GM19468 (cell line): ENCODE results near the gene NRXN3.

Experiments
- ATAC-seq: cut with Tn5 transposase; IDR thresholded peaks from one replicate; pipeline ENCODE4 v1.9.1; 2021; ENCODE audit warnings: mild to moderate bottlenecking, moderate library complexity, moderate number of reproducible peaks; ENCODE audit not compliant: unreplicated experiment; ENCODE audit errors: extremely low read depth

NRXN3 gene

GRCh38 chr14:79144896-79145295 lies 974.7 kb downstream of the NRXN3 start:
- no peak for ATAC-seq

- ATAC-seq: no peak
Observed at GRCh38 chr14:79150226-79150625, 980.1 kb downstream of the NRXN3 start.

- ATAC-seq: no peak
Observed at GRCh38 chr14:79157369-79157768, 987.2 kb downstream of the NRXN3 start.

- ATAC-seq: no peak
Observed at GRCh38 chr14:79161571-79161970, 991.4 kb downstream of the NRXN3 start.

- ATAC-seq: no peak
Observed at GRCh38 chr14:79162833-79163232, 992.7 kb downstream of the NRXN3 start.

GRCh38 chr14:79165471-79166090 lies 995.4 kb downstream of the NRXN3 start:
- no peak for ATAC-seq

- no peak for ATAC-seq
Observed at GRCh38 chr14:79166171-79166570, 996.0 kb downstream of the NRXN3 start.

- ATAC-seq: no peak
Observed at GRCh38 chr14:79167957-79168356, 997.8 kb downstream of the NRXN3 start.

GRCh38 chr14:79175671-79176070 lies 1005.5 kb downstream of the NRXN3 start:
- ATAC-seq: no peak

- ATAC-seq: no peak
Observed at GRCh38 chr14:79177106-79177505, 1006.9 kb downstream of the NRXN3 start.

- no peak for ATAC-seq
Observed at GRCh38 chr14:79178719-79179118, 1008.5 kb downstream of the NRXN3 start.

GRCh38 chr14:79179985-79180384 lies 1009.8 kb downstream of the NRXN3 start:
- ATAC-seq: no peak

- no peak for ATAC-seq
Observed at GRCh38 chr14:79180656-79181055, 1010.5 kb downstream of the NRXN3 start.

GRCh38 chr14:79186523-79186922 lies 1016.4 kb downstream of the NRXN3 start:
- ATAC-seq: no peak

GRCh38 chr14:79193689-79194477 lies 1023.7 kb downstream of the NRXN3 start:
- ATAC-seq: no peak

- no peak for ATAC-seq
Observed at GRCh38 chr14:79196216-79196615, 1026.0 kb downstream of the NRXN3 start.

GRCh38 chr14:79197516-79197915 lies 1027.3 kb downstream of the NRXN3 start:
- ATAC-seq: no peak

- ATAC-seq: no peak
Observed at GRCh38 chr14:79199217-79199616, 1029.0 kb downstream of the NRXN3 start.

- ATAC-seq: no peak
Observed at GRCh38 chr14:79201564-79202207, 1031.5 kb downstream of the NRXN3 start.

GRCh38 chr14:79204591-79204990 lies 1034.4 kb downstream of the NRXN3 start:
- ATAC-seq: no peak

GRCh38 chr14:79209418-79209817 lies 1039.2 kb downstream of the NRXN3 start:
- no peak for ATAC-seq
